GM18505 (cell line): ENCODE results near the gene RAB13.
"Not testable (repeated sequence)": the region's sequence is repeated elsewhere in the genome, so short reads cannot be mapped to it uniquely, and the experiment has no call there.

Experiments used
- ATAC-seq: cut with Tn5 transposase; IDR thresholded peaks from one replicate; pipeline ENCODE4 v1.9.1; 2021; ENCODE audit not compliant: unreplicated experiment
- POLR2A ChIP-seq: IDR thresholded peaks from 4 replicates; pipeline ENCODE4 v1.6.1; 2011; ENCODE audit warnings: borderline replicate concordance; ENCODE audit not compliant: insufficient read depth, insufficient read length; ENCODE audit errors: extremely low read depth

Gene RAB13

GRCh38 chr1:153985941-153986761, at the start of gene RAB13:
TSS of gene RAB13 (minus strand) at chr1:153986339. CDS start at chr1:153986236, 103 bp downstream.
- no peak for TF ChIP-seq POLR2A
- no peak for ATAC-seq

- not testable (repeated sequence) for ATAC-seq
Measured at GRCh38 chr1:154033697-154034096, 47.6 kb upstream of the RAB13 start.

- no peak for TF ChIP-seq POLR2A
- ATAC-seq: no peak
Measured at GRCh38 chr1:154019940-154020339, 33.8 kb upstream of the RAB13 start.

DNA sequence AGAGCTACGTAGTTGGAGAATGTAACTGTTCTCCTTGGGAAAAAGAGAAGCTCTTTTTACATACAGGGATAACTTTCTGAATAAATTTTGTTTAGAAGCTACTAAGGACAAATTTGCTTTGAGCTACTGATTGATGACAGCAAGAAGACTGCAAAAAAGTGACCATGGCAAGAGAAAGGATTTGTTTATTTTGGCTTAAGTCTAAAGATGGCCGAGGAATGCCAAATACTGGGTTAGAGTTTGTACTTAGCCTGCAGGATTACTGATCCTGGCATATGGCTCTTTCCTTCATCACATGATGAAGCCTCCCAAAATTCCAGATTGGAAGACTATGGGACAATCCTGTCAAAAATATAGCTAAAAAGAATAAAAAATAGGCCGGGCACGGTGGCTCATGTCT, 33.1 kb upstream of the RAB13 start:
- ATAC-seq: no peak
- no peak for TF ChIP-seq POLR2A

DNA sequence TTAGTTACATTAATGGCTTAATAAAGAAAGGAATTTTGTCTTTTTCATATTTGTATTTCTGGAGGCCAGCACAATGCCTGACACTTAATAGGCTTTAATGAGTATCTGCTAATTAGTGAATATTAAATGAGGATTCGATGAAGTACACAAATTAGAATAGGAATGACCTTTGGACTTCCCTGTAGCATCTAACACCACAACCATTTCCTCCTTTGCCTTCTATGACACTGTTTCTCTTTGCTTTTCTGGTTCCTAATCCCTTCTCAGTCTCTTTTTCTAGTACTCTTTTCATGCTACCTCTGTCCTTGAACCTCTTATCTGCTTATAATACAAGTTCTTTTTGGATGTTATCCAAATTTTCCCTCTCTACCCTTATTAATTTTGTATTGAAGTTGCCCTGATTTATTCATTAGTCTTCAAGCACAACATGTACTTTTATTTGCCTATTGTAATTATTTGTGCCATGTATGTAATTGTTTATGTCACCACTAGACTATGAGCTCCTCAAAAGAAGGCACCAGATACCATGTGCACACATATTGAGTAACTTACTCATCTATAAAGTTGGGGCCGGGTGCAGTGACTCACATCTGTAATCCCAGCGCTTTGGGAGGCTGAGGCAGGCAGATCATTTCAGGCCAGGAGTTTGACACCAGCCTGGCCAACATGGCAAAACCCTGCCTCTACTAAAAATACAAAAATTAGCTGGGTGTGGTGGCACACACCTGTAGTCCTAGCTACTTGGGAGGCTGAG, 28.2 kb upstream of the RAB13 start:
- no peak for TF ChIP-seq POLR2A
- no peak for ATAC-seq

DNA sequence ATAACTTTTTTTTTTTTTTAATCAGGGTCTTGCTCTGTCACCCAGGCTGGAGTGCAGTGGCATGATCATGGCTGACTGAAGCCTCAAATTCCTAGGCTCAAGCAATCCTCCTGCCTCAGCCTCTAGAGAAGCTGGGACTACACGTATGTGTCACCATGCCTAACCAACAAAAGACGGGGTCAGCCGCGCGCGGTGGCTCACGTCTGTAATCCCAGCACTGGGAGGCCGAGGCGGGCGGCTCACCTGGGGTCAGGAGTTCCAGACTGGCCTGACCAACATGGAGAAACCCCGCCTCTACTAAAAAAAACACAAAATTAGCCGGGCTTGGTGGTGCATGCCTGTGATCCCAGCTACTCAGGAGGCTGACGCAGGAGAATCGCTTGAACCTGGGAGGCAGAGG, 26.4 kb upstream of the RAB13 start:
- ATAC-seq: not testable (repeated sequence)

- no peak for TF ChIP-seq POLR2A
- ATAC-seq: no peak
Measured at GRCh38 chr1:154012129-154012528, 26.0 kb upstream of the RAB13 start.

DNA sequence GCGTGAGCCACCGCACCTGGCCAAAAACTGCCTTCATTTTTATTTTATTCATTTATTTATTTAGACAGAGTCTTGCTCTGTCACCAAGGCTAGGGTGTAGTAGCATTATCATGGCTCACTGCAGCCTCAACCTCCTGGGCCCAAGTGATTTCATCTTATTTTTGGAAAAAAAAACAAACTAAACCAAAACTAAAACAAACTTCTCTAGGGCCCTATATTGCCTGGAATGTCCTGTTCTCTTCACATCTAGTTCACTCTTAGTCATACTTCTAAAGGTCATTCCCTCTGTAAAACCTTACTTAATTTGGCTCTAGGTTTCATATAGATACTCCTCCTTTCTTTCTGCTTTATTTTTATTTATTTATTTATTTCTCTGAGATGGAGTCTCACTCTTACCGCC, 20.0 kb upstream of the RAB13 start:
- no peak for TF ChIP-seq POLR2A
- ATAC-seq: no peak

DNA sequence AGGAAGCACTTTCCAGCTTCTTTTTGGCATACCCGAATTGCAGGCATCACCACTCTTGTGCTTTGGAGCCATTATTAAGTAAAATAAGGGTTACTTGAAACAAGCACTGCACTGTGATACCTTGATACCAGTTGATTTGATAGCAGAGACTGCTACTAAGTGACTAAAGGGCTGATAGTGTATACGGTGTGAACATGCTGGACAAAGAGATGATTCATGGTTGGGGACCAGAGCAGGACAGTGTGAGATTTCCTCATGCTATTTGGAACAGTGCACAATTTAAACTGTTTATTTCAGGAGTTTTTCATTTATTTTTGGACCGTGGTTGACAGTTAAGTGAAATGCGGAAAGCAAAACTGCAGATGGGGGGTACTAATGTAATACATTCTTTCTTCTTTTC, 14.3 kb upstream of the RAB13 start:
- TF ChIP-seq POLR2A: no peak
- no peak for ATAC-seq

GRCh38 chr1:153996882-153997281, 10.7 kb upstream of the RAB13 start:
- ATAC-seq: not testable (repeated sequence)

DNA sequence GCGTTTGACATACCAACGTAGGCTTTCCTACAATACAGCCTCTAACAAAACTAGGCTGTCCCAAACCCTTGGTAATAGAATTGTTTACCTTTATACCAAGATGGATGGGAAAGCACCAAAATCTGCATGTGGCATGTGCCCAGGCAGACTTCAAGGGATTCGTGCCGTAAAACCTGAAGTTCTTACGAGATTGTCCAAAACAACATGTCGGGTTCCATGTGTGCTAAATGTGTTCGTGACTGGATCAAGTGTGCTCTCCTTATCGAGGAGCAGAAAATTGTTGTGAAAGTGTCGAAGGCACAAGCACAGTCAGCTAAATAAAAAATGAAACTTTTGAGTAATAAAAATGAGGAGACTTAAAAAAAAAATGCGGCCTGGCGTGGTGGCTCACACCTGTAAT, 9.5 kb upstream of the RAB13 start:
- no peak for TF ChIP-seq POLR2A
- ATAC-seq: no peak

GRCh38 chr1:153995202-153995601, 9.1 kb upstream of the RAB13 start:
- no peak for ATAC-seq
- TF ChIP-seq POLR2A: no peak

GRCh38 chr1:153991806-153992205, 5.7 kb upstream of the RAB13 start:
- ATAC-seq: no peak
- no peak for TF ChIP-seq POLR2A

- no peak for ATAC-seq
- TF ChIP-seq POLR2A: no peak
Measured at GRCh38 chr1:153991151-153991630, 5.1 kb upstream of the RAB13 start.
